ENCODE data around the gene ELP2. TPM values are rescaled to one million over a fixed set of nuclear protein-coding genes. Genes with fewer than 3 reads are reported as not detected.

The ELP2 gene
- total RNA-seq, 1 experiment from 2014 or later: 47.3 TPM

DNA sequence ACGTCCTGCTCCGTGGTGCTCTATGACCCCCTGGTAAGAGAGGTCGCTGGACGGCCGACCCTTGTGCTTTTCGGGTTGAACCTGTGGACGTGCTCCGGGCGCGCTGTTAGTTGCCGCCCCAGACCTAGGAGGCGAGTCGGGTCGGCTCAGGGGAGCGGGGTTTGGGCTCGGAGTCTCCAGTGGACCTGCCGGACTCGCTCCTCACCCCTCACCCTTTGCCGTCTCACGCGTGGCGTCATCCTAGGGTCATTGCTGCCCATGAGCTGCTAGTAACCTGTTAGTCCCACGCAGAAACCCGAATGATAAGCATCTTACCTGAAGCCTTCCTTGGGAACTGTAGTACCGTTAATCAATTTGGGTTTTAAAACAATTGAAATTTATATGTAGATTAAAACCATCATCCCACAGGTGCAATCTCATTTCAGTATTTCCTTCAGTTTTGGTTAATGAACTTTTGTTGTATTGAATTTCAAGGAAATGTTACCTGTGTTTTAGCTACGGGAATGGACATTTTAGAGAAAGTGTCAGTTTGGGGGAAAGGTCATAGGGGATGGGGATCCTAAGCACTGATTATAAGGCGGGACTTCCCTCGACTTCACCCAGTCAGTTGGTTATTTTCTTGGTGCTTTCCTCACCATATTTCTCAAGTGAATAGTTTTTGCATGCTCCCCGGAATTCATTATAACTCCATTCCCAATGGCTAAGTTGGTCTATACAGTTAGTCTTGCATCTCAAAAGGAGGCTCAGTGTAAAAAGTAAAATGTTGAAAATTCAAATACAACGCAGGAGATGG lies 536 bp downstream of the ELP2 start:
- Histone ChIP-seq H2AFZ (ENCODE audit: low read length) (peak overlapping the region; percentile 95), H3K4me3 (ENCODE audit: low read length) (peak overlapping the region; percentile 87), H3K9me3 (ENCODE audit: low read length) (no peaks in the 10 kb centered on the region), H3K79me2 (ENCODE audit: low read length) (peaks cover 56% of the 10 kb centered on the region), H3F3A (ENCODE audit: low read length, unreplicated experiment) (no peaks in the 10 kb centered on the region), H3K36me3 (ENCODE audit: low read depth, low read length) (no peaks in the 10 kb centered on the region; the same call in 1 of the 2 replicates), H3K9ac (ENCODE audit: low read length) (peak overlapping the region; percentile 95), H3K4me1 (ENCODE audit: insufficient read depth, low read length) (0 out of 2 replicates have a peak, but pooled peaks cover 3% of the 10 kb centered on the region), H3K9me2 (replicated peaks; ENCODE audit: low read length) (no peaks in the 10 kb centered on the region), H3K4me2 (ENCODE audit: low read length) (peak overlapping the region; percentile 96), H4K20me1 (ENCODE audit: low read length) (peaks cover 10% of the 10 kb centered on the region; the same call in 1 of the 2 replicates), H3K27me3 (ENCODE audit: low read length) (no peaks in the 10 kb centered on the region), H3K27ac (ENCODE audit: low read length) (peak overlapping the region; percentile 86; the same call in 1 of the 2 replicates)
- DNase-seq (no peak), ATAC-seq (peak; percentile 12)
- POLR2A ChIA-PET (ENCODE audit: unreplicated experiment): no interaction called here
- CTCF ChIA-PET: no interaction called here
- TF ChIP-seq EZH2 (IDR thresholded peaks at IDR 0.05; ENCODE audit: low read length, unreplicated experiment) (no peak), EZH2phosphoT487 (IDR thresholded peaks at IDR 0.05; ENCODE audit: borderline replicate concordance, low read length) (no peak)
- TF ChIP-seq, protein P1, sequence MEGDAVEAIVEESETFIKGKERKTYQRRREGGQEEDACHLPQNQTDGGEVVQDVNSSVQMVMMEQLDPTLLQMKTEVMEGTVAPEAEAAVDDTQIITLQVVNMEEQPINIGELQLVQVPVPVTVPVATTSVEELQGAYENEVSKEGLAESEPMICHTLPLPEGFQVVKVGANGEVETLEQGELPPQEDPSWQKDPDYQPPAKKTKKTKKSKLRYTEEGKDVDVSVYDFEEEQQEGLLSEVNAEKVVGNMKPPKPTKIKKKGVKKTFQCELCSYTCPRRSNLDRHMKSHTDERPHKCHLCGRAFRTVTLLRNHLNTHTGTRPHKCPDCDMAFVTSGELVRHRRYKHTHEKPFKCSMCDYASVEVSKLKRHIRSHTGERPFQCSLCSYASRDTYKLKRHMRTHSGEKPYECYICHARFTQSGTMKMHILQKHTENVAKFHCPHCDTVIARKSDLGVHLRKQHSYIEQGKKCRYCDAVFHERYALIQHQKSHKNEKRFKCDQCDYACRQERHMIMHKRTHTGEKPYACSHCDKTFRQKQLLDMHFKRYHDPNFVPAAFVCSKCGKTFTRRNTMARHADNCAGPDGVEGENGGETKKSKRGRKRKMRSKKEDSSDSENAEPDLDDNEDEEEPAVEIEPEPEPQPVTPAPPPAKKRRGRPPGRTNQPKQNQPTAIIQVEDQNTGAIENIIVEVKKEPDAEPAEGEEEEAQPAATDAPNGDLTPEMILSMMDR (conservative IDR thresholded peaks at IDR 0.05; ENCODE audit: low read depth, low read length): no peak
- TSS peak; percentile 55 for BruUV-seq (replicated peaks)
- intact Hi-C loops (cut with micrococcal nuclease): no loop called here

DNA sequence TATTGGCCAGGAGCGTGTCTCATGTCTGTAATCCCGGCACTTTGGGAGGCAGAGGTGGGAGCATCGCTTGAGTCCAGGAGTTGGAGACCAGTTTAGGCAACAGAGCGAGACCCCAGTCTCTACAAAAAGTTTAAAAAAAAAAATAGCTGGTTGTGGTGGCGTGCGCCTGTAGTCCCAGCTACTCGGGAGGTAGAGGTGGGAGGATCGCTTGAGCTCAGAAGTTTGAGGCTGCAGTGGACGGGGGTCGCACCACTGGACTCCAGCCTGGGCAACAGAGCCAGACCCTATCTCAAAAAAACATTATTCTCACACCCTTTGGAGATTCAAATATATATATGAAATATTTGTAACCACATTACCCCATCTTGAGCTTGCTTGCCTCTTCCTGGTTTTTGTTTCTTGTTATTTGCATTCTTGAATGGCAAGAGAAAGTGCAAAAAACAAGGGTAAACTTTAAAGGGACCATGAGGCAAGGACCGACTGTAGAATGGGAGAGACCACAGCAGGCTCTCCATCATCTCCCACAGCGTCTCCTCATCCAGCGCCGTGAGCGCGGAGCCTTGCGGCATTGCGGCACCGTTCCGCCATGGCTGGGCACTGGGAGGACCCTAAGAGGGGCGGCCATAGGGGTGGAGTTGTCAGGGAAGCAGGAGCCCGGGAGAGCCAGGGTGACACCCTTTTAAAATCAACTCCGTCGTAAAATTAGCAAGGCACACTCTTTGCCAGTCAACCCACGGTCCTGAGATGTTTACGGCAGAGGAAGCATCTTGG lies 1.4 kb downstream of the ELP2 start:
- BruUV-seq (replicated peaks): no TSS peak
- DNase-seq: no peak
- TF ChIP-seq, protein P1 (conservative IDR thresholded peaks at IDR 0.05; ENCODE audit: low read depth, low read length): no peak
- TF ChIP-seq EZH2phosphoT487 (IDR thresholded peaks at IDR 0.05; ENCODE audit: borderline replicate concordance, low read length): no peak
- no peak for TF ChIP-seq EZH2 (IDR thresholded peaks at IDR 0.05; ENCODE audit: low read length, unreplicated experiment)

More for the DNA sequence above, 1.4 kb downstream of the ELP2 start:
- Histone ChIP-seq H3K4me2 (ENCODE audit: low read length) (peak overlapping the region; percentile 96), H3F3A (ENCODE audit: low read length, unreplicated experiment) (no peaks in the 10 kb centered on the region), H3K9me3 (ENCODE audit: low read length) (no peaks in the 10 kb centered on the region), H3K27ac (ENCODE audit: low read length) (no peak overlapping the region), H3K36me3 (ENCODE audit: low read depth, low read length) (no peaks in the 10 kb centered on the region; the same call in 1 of the 2 replicates), H3K4me3 (ENCODE audit: low read length) (peak overlapping the region; percentile 87), H3K9ac (ENCODE audit: low read length) (peak overlapping the region; percentile 95; the same call in 1 of the 2 replicates), H3K79me2 (ENCODE audit: low read length) (peaks cover 56% of the 10 kb centered on the region), H3K27me3 (ENCODE audit: low read length) (no peaks in the 10 kb centered on the region), H2AFZ (ENCODE audit: low read length) (no peak overlapping the region), H3K9me2 (replicated peaks; ENCODE audit: low read length) (no peaks in the 10 kb centered on the region), H4K20me1 (ENCODE audit: low read length) (peaks cover 10% of the 10 kb centered on the region; the same call in 1 of the 2 replicates), H3K4me1 (ENCODE audit: insufficient read depth, low read length) (0 out of 2 replicates have a peak, but pooled peaks cover 3% of the 10 kb centered on the region)
- intact Hi-C loops (cut with micrococcal nuclease): no loop called here
- ChIA-PET POLR2A (ENCODE audit: unreplicated experiment) (no interaction called here), CTCF (no interaction called here)
- ATAC-seq: no peak
